Measurements from ENCODE around the gene CMTM8. TPM values are rescaled to one million over a fixed set of nuclear protein-coding genes. Genes with fewer than 3 reads are reported as not detected.
"Not testable (repeated sequence)": the region's sequence is repeated elsewhere in the genome, so short reads cannot be mapped to it uniquely, and the experiment has no call there.

The CMTM8 gene
- total RNA-seq, 1 donor from 2014 or later, result 1.6 TPM

GRCh38 chr3:32374788-32375595 is 136.5 kb downstream of the CMTM8 start:
- peak; percentile 73 to 83 for DNase-seq (ENCODE audit: low read depth in 2 of 2)

GRCh38 chr3:32375596-32375930 is 137.1 kb downstream of the CMTM8 start:
- no peak for DNase-seq (ENCODE audit: low read depth in 2 of 2)

GRCh38 chr3:32376115-32376514 is 137.6 kb downstream of the CMTM8 start:
- DNase-seq (ENCODE audit: low read depth in 2 of 2), result peak; percentile 58 to 92

GRCh38 chr3:32379831-32380500 is 141.5 kb downstream of the CMTM8 start:
- DNase-seq (ENCODE audit: low read depth in 2 of 2), result peak in 1 of 2 donors; percentile 84

GRCh38 chr3:32381922-32382321 is 143.4 kb downstream of the CMTM8 start:
- DNase-seq (ENCODE audit: low read depth in 2 of 2), result peak in 1 of 2 donors; percentile 58

- no peak for DNase-seq (ENCODE audit: low read depth in 2 of 2)
These were observed 144.7 kb downstream of the CMTM8 start for GRCh38 chr3:32383136-32383711.

GRCh38 chr3:32384938-32385337 is 146.5 kb downstream of the CMTM8 start:
- peak; percentile 21 to 73 for DNase-seq (ENCODE audit: low read depth in 2 of 2)

GRCh38 chr3:32387512-32387911 is 149.0 kb downstream of the CMTM8 start:
- no peak for DNase-seq (ENCODE audit: low read depth in 2 of 2)

GRCh38 chr3:32389577-32389976 is 151.1 kb downstream of the CMTM8 start:
- DNase-seq (ENCODE audit: low read depth in 2 of 2), result not testable (repeated sequence)

GRCh38 chr3:32391643-32392535 is 153.4 kb downstream of the CMTM8 start, which contains the start of gene CMTM7:
TSS of gene CMTM7 (plus strand) at chr3:32391853. CDS start at chr3:32391907, 54 bp downstream.
- peak; percentile 64 to 71 for DNase-seq (ENCODE audit: low read depth in 2 of 2)

GRCh38 chr3:32392536-32393302 is 154.2 kb downstream of the CMTM8 start:
- peak; percentile 67 to 78 for DNase-seq (ENCODE audit: low read depth in 2 of 2)

GRCh38 chr3:32395496-32395895 is 157.0 kb downstream of the CMTM8 start:
- DNase-seq (ENCODE audit: low read depth in 2 of 2), result no peak

- DNase-seq (ENCODE audit: low read depth in 2 of 2), result no peak
These were observed 159.5 kb downstream of the CMTM8 start for GRCh38 chr3:32397941-32398340.

- no peak for DNase-seq (ENCODE audit: low read depth in 2 of 2)
These were observed 160.1 kb downstream of the CMTM8 start for GRCh38 chr3:32398531-32398930.

- DNase-seq (ENCODE audit: low read depth in 2 of 2), result peak; percentile 69 to 82
These were observed 160.6 kb downstream of the CMTM8 start for GRCh38 chr3:32399030-32399620.

- DNase-seq (ENCODE audit: low read depth in 2 of 2), result no peak
These were observed 162.6 kb downstream of the CMTM8 start for GRCh38 chr3:32401126-32401525.

- DNase-seq (ENCODE audit: low read depth in 2 of 2), result peak; percentile 92 to 97
These were observed 163.1 kb downstream of the CMTM8 start for GRCh38 chr3:32401556-32402081.

- no peak for DNase-seq (ENCODE audit: low read depth in 2 of 2)
These were observed 165.2 kb downstream of the CMTM8 start for GRCh38 chr3:32403663-32404062.

GRCh38 chr3:32404714-32405113 is 166.2 kb downstream of the CMTM8 start:
- DNase-seq (ENCODE audit: low read depth in 2 of 2), result no peak

GRCh38 chr3:32405155-32405554 is 166.7 kb downstream of the CMTM8 start:
- peak in 1 of 2 donors; percentile 31 for DNase-seq (ENCODE audit: low read depth in 2 of 2)
